GM18520 (cell line): ENCODE results near the gene BCAS3.
"Not testable (repeated sequence)": the region's sequence is repeated elsewhere in the genome, so short reads cannot be mapped to it uniquely, and the experiment has no call there.

Experiments
- ATAC-seq: cut with Tn5 transposase; IDR thresholded peaks from one replicate; pipeline ENCODE4 v1.9.1; 2021; ENCODE audit not compliant: unreplicated experiment

BCAS3 gene

GRCh38 chr17:61146833-61147232 is 469.2 kb downstream of the BCAS3 start:
- ATAC-seq = not testable (repeated sequence)

- no peak for ATAC-seq
These were observed 471.6 kb downstream of the BCAS3 start for GRCh38 chr17:61149106-61149825.

- ATAC-seq = no peak
These were observed 472.3 kb downstream of the BCAS3 start for GRCh38 chr17:61149862-61150362.

GRCh38 chr17:61150686-61151299 is 473.1 kb downstream of the BCAS3 start:
- no peak for ATAC-seq

- ATAC-seq = no peak
These were observed 475.2 kb downstream of the BCAS3 start for GRCh38 chr17:61152898-61153297.

- ATAC-seq = no peak
These were observed 478.1 kb downstream of the BCAS3 start for GRCh38 chr17:61155590-61156237.

- no peak for ATAC-seq
These were observed 479.7 kb downstream of the BCAS3 start for GRCh38 chr17:61157246-61157886.

- no peak for ATAC-seq
These were observed 480.7 kb downstream of the BCAS3 start for GRCh38 chr17:61158376-61158775.

- no peak for ATAC-seq
These were observed 481.7 kb downstream of the BCAS3 start for GRCh38 chr17:61159221-61159814.

GRCh38 chr17:61160204-61160603 is 482.6 kb downstream of the BCAS3 start:
- no peak for ATAC-seq

- ATAC-seq = no peak
These were observed 483.3 kb downstream of the BCAS3 start for GRCh38 chr17:61160789-61161445.

- ATAC-seq = no peak
These were observed 484.0 kb downstream of the BCAS3 start for GRCh38 chr17:61161615-61162134.

GRCh38 chr17:61164517-61164916 is 486.9 kb downstream of the BCAS3 start:
- no peak for ATAC-seq

GRCh38 chr17:61167075-61167474 is 489.4 kb downstream of the BCAS3 start:
- ATAC-seq = no peak

- ATAC-seq = no peak
These were observed 490.9 kb downstream of the BCAS3 start for GRCh38 chr17:61168506-61168905.

GRCh38 chr17:61174310-61174709 is 496.7 kb downstream of the BCAS3 start:
- no peak for ATAC-seq

- no peak for ATAC-seq
These were observed 497.9 kb downstream of the BCAS3 start for GRCh38 chr17:61175298-61176142.

- ATAC-seq = no peak
These were observed 499.7 kb downstream of the BCAS3 start for GRCh38 chr17:61177351-61177750.

GRCh38 chr17:61178284-61178683 is 500.6 kb downstream of the BCAS3 start:
- ATAC-seq = no peak
